RCC 7860 (cell line): ENCODE measurements around the gene SLCO3A1.
"Not testable (repeated sequence)": the region's sequence is repeated elsewhere in the genome, so short reads cannot be mapped to it uniquely, and the experiment has no call there.

ENCODE experiments used
- DNase-seq: peaks from one replicate; pipeline ENCODE4 v3.0.0-alpha.2; 2015; ENCODE audit warnings: low spot score
- FAIRE-seq: peaks from 2 replicates; lab custom pipeline; 2012; peaks lifted over from hg19 to GRCh38; lab: Jason Lieb, UNC

Gene SLCO3A1

GRCh38 chr15:92059036-92059970 is 205.8 kb downstream of the SLCO3A1 start:
- FAIRE-seq (no peak), DNase-seq (no peak)

GRCh38 chr15:92059971-92060311 is 206.4 kb downstream of the SLCO3A1 start:
- not testable (repeated sequence) for DNase-seq, FAIRE-seq

GRCh38 chr15:92061511-92062195 is 208.1 kb downstream of the SLCO3A1 start:
- no peak for FAIRE-seq
- DNase-seq, result no peak

- no peak for FAIRE-seq
- no peak for DNase-seq
Observed at GRCh38 chr15:92062505-92062904, 209.0 kb downstream of the SLCO3A1 start.

GRCh38 chr15:92068121-92068520 is 214.6 kb downstream of the SLCO3A1 start:
- DNase-seq (no peak), FAIRE-seq (no peak)

GRCh38 chr15:92069308-92070250 is 216.1 kb downstream of the SLCO3A1 start:
- DNase-seq (peak; percentile 74), FAIRE-seq (peak; percentile 89)

GRCh38 chr15:92070251-92070650 is 216.7 kb downstream of the SLCO3A1 start:
- not testable (repeated sequence) for FAIRE-seq, DNase-seq

- DNase-seq (no peak), FAIRE-seq (no peak)
Observed at GRCh38 chr15:92071045-92071634, 217.6 kb downstream of the SLCO3A1 start.

- no peak for FAIRE-seq
- DNase-seq, result no peak
Observed at GRCh38 chr15:92073044-92073785, 219.7 kb downstream of the SLCO3A1 start.

GRCh38 chr15:92074101-92074500 is 220.6 kb downstream of the SLCO3A1 start:
- no peak for FAIRE-seq
- DNase-seq, result peak; percentile 4

GRCh38 chr15:92074646-92075045 is 221.1 kb downstream of the SLCO3A1 start:
- FAIRE-seq (no peak), DNase-seq (peak; percentile 74)

- FAIRE-seq (no peak), DNase-seq (no peak)
Observed at GRCh38 chr15:92075764-92076163, 222.3 kb downstream of the SLCO3A1 start.

- DNase-seq, result no peak
- no peak for FAIRE-seq
Observed at GRCh38 chr15:92076541-92076940, 223.0 kb downstream of the SLCO3A1 start.

- FAIRE-seq, result no peak
- peak; percentile 60 for DNase-seq
Observed at GRCh38 chr15:92077353-92078085, 224.0 kb downstream of the SLCO3A1 start.

GRCh38 chr15:92078270-92078669 is 224.8 kb downstream of the SLCO3A1 start:
- FAIRE-seq (no peak), DNase-seq (no peak)

- DNase-seq (no peak), FAIRE-seq (no peak)
Observed at GRCh38 chr15:92079047-92079446, 225.5 kb downstream of the SLCO3A1 start.

- no peak for DNase-seq
Observed at GRCh38 chr15:92079647-92080255, 226.2 kb downstream of the SLCO3A1 start.

GRCh38 chr15:92082006-92082843 is 228.7 kb downstream of the SLCO3A1 start:
- peak; percentile 42 for DNase-seq
- FAIRE-seq, result no peak

More at GRCh38 chr15:92079647-92080255, 226.2 kb downstream of the SLCO3A1 start:
- FAIRE-seq, result no peak
